WERI-Rb-1 (cell line): ENCODE results near the gene SETD3.

ENCODE experiments used
- DNase-seq: peaks from one replicate; pipeline ENCODE4 v3.0.0-alpha.2; 2020
- H3K27ac ChIP-seq: fragments of 250-450 bp; sonication (Bioruptor Pico); 2 replicates; pipeline ENCODE4 v1.5.1; 2020; ENCODE audit warnings: mild to moderate bottlenecking, moderate library complexity
- H3K27me3 ChIP-seq: fragments of 250-450 bp; sonication (Bioruptor Pico); 2 replicates; pipeline ENCODE4 v1.5.1; 2021; ENCODE audit warnings: mild to moderate bottlenecking, low read depth, moderate library complexity; ENCODE audit not compliant: insufficient read depth, severe bottlenecking
- H3K36me3 ChIP-seq: fragments of 250-450 bp; sonication (Bioruptor Pico); 2 replicates; pipeline ENCODE4 v1.5.1; 2020; ENCODE audit warnings: mild to moderate bottlenecking, moderate library complexity
- H3K4me3 ChIP-seq: 2 replicates; pipeline ENCODE4 v1.5.1; 2011; ENCODE audit warnings: low read depth, mild to moderate bottlenecking, control low read depth, low read length
- H3K9me3 ChIP-seq: fragments of 250-450 bp; sonication (Bioruptor Pico); 2 replicates; pipeline ENCODE4 v1.5.1; 2021; ENCODE audit warnings: mild to moderate bottlenecking, moderate library complexity; ENCODE audit not compliant: severe bottlenecking
- CTCF ChIP-seq: IDR thresholded peaks from 2 replicates; pipeline ENCODE4 v1.5.1; 2011; ENCODE audit warnings: low read depth, mild to moderate bottlenecking, control low read depth, inconsistent platforms, low read length

The SETD3 gene

GRCh38 chr14:99426265-99426664, 54.4 kb downstream of the SETD3 start:
- Histone ChIP-seq H3K4me3 (peak overlapping the region; percentile 20), H3K9me3 (no peaks in the 10 kb centered on the region), H3K27me3 (no peaks in the 10 kb centered on the region), H3K27ac (peak overlapping the region; percentile 81), H3K36me3 (peaks cover 9% of the 10 kb centered on the region; the same call in 1 of the 2 replicates)
- TF ChIP-seq CTCF = no peak
- peak; percentile 26 for DNase-seq

- no peaks in the 10 kb centered on the region for H3K27me3 ChIP-seq
- peak; percentile 85 for DNase-seq
- peaks cover 9% of the 10 kb centered on the region; the same call in 1 of the 2 replicates for H3K36me3 ChIP-seq
- no peak for TF ChIP-seq CTCF
- peak overlapping the region; percentile 81 for H3K27ac ChIP-seq
- 0 out of 2 replicates have a peak overlapping the region, but pooled peaks have one; percentile 1 for H3K4me3 ChIP-seq
- no peaks in the 10 kb centered on the region for H3K9me3 ChIP-seq
Observed at GRCh38 chr14:99425272-99425681, 55.4 kb downstream of the SETD3 start.

- TF ChIP-seq CTCF = no peak
- DNase-seq = no peak
- H3K27ac ChIP-seq = peak overlapping the region; percentile 66
- no peaks in the 10 kb centered on the region for H3K9me3 ChIP-seq
- H3K4me3 ChIP-seq = no peak overlapping the region
- no peaks in the 10 kb centered on the region for H3K27me3 ChIP-seq
- peaks cover 8% of the 10 kb centered on the region; the same call in 1 of the 2 replicates for H3K36me3 ChIP-seq
Observed at GRCh38 chr14:99424306-99424877, 56.3 kb downstream of the SETD3 start.

GRCh38 chr14:99423434-99423833, 57.2 kb downstream of the SETD3 start:
- no peak overlapping the region for H3K4me3 ChIP-seq
- H3K27me3 ChIP-seq = no peaks in the 10 kb centered on the region
- no peak for DNase-seq
- no peak for TF ChIP-seq CTCF
- H3K27ac ChIP-seq = no peak overlapping the region; the same call in 1 of the 2 replicates
- no peaks in the 10 kb centered on the region for H3K36me3 ChIP-seq
- no peaks in the 10 kb centered on the region for H3K9me3 ChIP-seq

GRCh38 chr14:99422228-99423010, 58.2 kb downstream of the SETD3 start:
- Histone ChIP-seq H3K27ac (peak overlapping the region; percentile 47), H3K36me3 (no peaks in the 10 kb centered on the region), H3K9me3 (no peaks in the 10 kb centered on the region), H3K27me3 (no peaks in the 10 kb centered on the region), H3K4me3 (no peak overlapping the region)
- DNase-seq = no peak
- TF ChIP-seq CTCF = no peak
